Fibroblast of pulmonary artery (primary cell): ENCODE measurements around the gene SPTLC1.
A peak's percentile ranks its signal among the peaks of the same experiment; 100 is the strongest.
"Not testable (repeated sequence)": the region's sequence is repeated elsewhere in the genome, so short reads cannot be mapped to it uniquely, and the experiment has no call there.

Source experiments
- DNase-seq: peaks from one replicate; pipeline ENCODE4 v3.0.0-alpha.2; 2010; ENCODE audit warnings: low read depth
- H3K4me3 ChIP-seq: replicated peaks from 2 replicates; pipeline ENCODE4 v1.5.1; 2011; ENCODE audit warnings: low read depth, mild to moderate bottlenecking, control low read depth, low read length, moderate library complexity
- TF ChIP-seq, protein P1 (sequence below): IDR thresholded peaks from 2 replicates; pipeline ENCODE4 v1.5.1; 2011; ENCODE audit warnings: mild to moderate bottlenecking, control low read depth, low read length, inconsistent platforms; ENCODE audit errors: missing control alignments

SPTLC1 gene

DNA sequence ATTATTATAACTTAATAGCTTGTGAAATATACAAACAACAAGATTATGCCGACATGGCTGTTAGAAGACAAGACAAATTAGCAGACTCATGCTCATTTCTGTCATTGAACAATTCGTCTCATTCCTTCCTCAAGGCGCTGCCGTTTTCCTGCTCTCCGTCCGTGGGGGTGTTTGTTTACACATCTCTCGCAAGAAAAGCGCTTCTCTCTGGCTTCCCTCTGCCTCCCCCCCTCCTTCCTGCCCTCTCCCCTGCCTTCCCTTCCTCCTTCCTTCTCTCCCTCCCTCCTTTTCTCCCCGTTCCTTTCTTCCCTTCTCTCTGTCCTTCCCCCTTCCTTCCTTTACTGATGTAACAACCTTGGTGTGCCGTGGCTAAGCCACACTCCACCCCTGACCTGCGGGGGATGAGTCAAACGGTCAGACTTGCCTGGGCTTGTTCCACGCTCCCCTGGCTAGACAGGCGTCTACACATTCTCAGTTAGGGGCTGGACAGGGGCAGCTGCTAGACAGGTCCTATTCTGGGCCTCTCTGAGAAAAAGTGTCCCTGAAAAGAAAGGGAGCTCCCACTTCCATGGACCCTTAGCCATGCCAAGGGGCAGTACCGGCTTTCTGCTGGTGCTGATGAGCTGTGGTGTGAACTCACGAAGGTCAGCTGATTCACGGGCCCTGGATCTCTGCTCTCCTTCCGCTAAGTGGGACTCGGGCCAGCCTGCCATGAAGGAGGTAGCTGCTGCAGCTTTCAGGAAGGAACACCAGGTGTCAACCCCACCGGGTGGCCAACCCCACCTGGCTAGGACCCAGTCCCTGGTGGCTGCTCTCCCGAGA, 32.0 kb upstream of the SPTLC1 start:
- DNase-seq, result peak; percentile 94
- H3K4me3 ChIP-seq, result no peak overlapping the region
- TF ChIP-seq, protein P1, sequence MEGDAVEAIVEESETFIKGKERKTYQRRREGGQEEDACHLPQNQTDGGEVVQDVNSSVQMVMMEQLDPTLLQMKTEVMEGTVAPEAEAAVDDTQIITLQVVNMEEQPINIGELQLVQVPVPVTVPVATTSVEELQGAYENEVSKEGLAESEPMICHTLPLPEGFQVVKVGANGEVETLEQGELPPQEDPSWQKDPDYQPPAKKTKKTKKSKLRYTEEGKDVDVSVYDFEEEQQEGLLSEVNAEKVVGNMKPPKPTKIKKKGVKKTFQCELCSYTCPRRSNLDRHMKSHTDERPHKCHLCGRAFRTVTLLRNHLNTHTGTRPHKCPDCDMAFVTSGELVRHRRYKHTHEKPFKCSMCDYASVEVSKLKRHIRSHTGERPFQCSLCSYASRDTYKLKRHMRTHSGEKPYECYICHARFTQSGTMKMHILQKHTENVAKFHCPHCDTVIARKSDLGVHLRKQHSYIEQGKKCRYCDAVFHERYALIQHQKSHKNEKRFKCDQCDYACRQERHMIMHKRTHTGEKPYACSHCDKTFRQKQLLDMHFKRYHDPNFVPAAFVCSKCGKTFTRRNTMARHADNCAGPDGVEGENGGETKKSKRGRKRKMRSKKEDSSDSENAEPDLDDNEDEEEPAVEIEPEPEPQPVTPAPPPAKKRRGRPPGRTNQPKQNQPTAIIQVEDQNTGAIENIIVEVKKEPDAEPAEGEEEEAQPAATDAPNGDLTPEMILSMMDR, result peak; percentile 29

DNA sequence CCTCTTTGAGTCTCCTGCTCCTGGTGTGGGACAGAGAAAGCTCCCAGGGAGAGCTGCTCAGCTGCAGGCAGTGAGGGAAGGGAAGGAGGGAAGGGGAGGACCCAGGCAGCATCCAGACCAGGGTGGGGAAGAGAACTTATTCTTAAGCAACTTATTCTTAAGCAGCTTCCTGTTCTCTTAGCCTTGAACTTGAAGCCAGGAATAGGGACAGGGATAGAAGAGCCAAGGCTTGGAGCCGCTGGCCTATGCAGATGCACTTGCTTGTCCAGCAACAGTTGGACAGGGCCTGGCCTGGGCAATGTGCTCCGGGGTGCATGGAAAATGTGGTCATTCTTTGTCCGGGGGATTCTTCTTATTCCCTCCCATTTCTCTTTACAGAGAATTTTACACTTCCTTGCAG, 31.4 kb upstream of the SPTLC1 start:
- DNase-seq, result peak; percentile 61
- TF ChIP-seq, protein P1, result no peak
- no peak overlapping the region for H3K4me3 ChIP-seq

DNA sequence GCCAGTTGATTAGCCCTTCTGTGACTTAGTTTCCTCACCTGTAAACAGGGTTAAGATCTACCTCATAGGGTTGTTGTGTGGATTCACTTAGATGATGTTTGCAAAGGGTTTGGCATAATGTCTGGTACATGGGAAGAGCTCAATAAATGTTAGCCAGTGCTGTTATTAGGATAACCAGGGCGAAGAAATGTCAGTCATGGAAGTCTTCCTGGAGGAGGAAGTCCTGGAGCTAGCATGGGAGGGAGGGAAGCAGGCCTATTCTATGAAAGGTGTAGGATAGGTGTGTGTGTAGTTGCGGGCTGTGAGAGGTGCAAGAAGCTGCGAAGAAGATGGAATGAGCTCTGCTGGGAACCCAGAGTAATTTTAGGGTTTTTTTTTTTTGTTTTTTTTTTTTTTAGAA, 30.6 kb upstream of the SPTLC1 start:
- not testable (repeated sequence) for H3K4me3 ChIP-seq, DNase-seq

DNA sequence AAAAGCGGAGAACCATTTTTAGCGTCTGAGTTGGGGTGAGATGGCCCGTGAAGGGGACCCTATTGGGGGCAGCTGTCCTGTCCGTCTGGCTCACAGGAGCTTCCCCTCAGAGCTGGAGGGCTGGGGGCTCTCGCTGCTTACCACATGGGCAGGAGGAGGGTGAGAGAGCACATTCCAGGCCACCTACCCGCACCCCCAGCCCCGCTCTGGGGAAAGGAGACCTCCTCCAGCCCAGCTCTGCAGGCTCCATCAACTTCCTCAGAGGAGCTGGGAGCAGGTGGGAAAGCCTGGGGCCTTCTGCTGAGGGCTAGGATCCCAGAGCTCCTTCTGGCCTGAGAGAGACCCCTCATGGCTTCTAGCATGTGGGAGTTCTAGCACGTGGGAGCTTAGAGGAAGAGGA, 27.1 kb upstream of the SPTLC1 start:
- no peak overlapping the region for H3K4me3 ChIP-seq
- TF ChIP-seq, protein P1, result no peak
- DNase-seq, result no peak

DNA sequence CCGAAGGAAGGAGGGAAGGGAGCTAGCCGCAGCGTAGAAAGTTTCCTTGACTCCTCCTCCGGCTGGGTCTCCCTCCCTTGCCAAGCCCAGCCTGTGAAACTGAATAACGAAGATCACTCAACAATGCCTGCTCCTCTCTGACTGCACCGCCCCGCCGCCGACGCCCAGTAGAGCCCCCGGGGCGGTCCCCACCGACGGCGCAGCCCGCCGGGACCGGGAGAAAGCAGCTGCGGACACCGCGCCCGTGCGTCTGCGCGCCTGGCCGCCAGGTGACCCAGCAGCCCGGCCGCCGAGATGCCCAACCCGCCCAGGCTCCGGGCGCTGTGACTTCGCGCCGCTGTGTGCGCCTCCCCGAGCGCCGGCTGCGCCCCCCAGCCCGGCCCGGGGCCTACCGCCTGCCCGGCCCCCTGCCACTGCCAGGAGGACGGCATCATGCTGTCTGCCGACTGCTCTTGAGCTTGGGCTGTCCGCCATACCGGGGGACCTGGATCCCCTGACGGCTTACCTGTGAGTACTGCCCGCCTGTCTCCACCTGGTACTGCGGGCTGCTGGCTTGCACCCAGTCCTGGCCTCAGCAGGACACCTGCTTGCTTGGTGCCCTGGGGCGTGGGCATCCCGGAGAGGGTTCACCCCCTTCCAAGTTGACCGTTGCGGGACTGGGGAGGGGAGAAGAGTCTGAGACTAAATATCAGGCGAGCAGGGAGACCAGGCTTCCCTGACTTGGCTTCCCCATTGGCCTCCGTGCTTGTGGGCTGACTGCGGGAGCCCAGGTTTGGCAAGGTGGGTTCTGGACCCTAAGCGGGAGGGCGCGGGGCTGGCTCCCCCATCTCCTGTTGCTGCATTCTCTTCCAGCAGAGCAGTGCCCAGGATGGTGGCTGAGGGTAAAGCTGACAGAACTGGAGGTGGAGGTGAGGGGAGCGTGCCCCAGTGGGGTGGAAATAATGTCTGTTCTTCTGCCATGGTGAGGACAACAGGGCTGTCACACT, 26.2 kb upstream of the SPTLC1 start:
- H3K4me3 ChIP-seq, result peak overlapping the region; percentile 53
- peak; percentile 39 for DNase-seq
- TF ChIP-seq, protein P1, result no peak

DNA sequence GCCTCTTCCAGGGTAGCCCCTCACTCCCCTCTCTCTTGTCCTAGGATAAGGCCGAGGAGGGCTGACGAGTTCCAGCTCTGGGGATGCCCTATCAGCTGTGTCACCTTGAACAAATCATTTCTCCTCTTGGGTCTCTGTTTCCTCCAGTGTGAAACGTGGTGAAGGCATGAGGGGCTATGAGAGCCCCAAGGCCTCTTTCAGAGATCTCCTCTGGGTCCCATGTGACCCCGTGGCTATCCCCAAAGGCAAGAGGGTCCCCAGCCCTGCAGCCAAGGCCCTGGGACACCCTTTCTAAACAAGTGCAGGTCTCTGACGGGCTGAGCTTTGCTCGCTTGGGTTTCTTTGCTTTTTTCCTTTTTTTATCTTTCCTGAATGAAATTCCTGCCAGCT, 25.5 kb upstream of the SPTLC1 start:
- peak overlapping the region; percentile 53 for H3K4me3 ChIP-seq
- DNase-seq, result no peak
- TF ChIP-seq, protein P1, result no peak

DNA sequence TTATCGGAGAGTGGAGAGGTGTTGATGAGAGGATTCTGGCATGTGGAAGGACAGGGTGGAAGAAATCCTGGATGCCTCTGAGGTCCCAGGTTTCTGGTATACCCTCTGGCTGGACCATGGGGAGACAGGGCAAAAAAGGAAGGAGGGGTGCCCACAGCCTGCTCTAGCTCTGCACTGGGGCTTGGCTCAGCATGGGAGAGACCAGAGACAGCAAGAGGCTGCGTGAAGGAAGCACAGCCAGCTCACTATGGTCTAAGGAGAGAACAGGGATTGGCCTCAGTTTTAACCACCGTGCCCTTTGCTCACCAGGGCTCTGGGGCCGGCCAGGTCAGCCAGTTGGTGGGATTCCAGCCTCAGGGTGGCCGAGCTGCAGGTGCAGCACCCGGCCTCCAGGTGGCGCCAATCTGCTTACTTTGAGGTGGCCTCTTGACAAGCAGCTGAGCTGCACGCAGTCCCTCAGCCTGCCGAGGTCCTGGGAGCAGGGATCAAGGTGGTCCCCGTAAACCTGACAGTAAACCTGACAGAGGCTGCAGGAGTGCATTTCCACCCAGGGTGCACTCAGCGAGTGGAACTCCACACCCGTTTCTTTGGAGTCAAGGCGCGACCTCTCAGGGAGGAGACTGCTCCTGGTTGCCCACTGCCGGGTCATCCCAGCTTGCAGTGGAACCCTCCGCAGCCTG, 25.0 kb upstream of the SPTLC1 start:
- H3K4me3 ChIP-seq, result peak overlapping the region; percentile 53
- DNase-seq, result peak; percentile 76
- TF ChIP-seq, protein P1, result peak; percentile 92
